ENCODE measurements around the gene PCSK6.

Gene PCSK6

DNA sequence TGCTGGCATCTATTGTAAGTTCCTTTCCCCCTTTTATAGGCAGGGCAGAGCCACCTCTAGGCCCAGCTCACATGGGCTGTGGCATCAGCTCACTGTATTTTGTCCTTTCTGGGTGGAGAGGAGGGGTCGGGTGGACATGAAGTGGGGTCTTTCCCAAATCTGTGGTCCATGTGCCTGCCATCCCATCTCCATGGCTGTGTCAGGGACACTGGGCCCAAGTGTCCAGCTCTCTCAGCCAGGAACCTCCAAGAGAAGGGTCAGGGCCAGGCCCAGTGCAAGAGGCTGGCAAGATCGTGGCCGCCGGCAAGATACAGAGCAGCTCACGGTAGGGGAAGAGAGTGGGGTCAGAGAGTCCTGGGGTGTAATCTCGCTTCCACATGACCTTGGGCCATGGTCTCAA, 85.3 kb downstream of the PCSK6 start:
- TF ChIP-seq NFIC (IDR thresholded peaks at IDR 0.05) (no peak), MAX (IDR thresholded peaks at IDR 0.05) (no peak), FOXM1 (IDR thresholded peaks at IDR 0.05; ENCODE audit: borderline replicate concordance, low read depth) (no peak), YY1 (IDR thresholded peaks at IDR 0.05; ENCODE audit: low read depth) (no peak), RAD21 (IDR thresholded peaks at IDR 0.05; ENCODE audit: low read depth) (no peak)

DNA sequence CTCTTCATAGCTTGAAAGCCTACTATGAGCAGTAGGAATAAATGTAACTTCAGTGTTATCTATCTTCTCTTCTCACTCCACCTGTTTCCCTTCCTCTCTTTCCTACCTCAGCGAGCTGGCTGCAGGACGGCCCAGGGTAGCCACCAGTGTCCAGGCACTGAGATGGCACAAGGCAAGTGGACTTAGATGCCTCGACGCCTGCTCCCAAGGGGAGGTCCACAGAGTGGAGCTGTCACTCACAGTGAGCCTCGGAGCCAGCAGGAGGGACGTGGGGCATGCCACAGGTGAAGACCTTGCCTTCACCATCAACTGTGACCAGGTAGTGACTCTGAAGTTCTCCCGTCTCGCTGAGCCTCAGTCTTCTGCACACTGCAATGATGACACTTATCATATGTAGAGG, 88.2 kb downstream of the PCSK6 start:
- TF ChIP-seq FOXM1 (IDR thresholded peaks at IDR 0.05; ENCODE audit: borderline replicate concordance, low read depth) (no peak), EGR1 (IDR thresholded peaks at IDR 0.05) (no peak)
- TF ChIP-seq, protein P1, sequence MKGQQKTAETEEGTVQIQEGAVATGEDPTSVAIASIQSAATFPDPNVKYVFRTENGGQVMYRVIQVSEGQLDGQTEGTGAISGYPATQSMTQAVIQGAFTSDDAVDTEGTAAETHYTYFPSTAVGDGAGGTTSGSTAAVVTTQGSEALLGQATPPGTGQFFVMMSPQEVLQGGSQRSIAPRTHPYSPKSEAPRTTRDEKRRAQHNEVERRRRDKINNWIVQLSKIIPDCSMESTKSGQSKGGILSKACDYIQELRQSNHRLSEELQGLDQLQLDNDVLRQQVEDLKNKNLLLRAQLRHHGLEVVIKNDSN (IDR thresholded peaks at IDR 0.05) = no peak

GRCh38 chr15:101399431-101399830, 90.1 kb downstream of the PCSK6 start:
- no peak for TF ChIP-seq CREB1 (IDR thresholded peaks at IDR 0.05; ENCODE audit: low read depth)
- no peak for TF ChIP-seq RAD21 (IDR thresholded peaks at IDR 0.05; ENCODE audit: low read depth)
- no peak for TF ChIP-seq FOXM1 (IDR thresholded peaks at IDR 0.05; ENCODE audit: borderline replicate concordance, low read depth)
- TF ChIP-seq NFIC (IDR thresholded peaks at IDR 0.05) = no peak
- no peak for TF ChIP-seq ZBTB7A (IDR thresholded peaks at IDR 0.05; ENCODE audit: low read depth)
- no peak for TF ChIP-seq YY1 (IDR thresholded peaks at IDR 0.05; ENCODE audit: low read depth)
- TF ChIP-seq TEAD4 (IDR thresholded peaks at IDR 0.05) = no peak
- TF ChIP-seq TCF12 (IDR thresholded peaks at IDR 0.05; ENCODE audit: low read depth) = no peak
- TF ChIP-seq, protein P1 (IDR thresholded peaks at IDR 0.05) = no peak
- TF ChIP-seq, protein P2, sequence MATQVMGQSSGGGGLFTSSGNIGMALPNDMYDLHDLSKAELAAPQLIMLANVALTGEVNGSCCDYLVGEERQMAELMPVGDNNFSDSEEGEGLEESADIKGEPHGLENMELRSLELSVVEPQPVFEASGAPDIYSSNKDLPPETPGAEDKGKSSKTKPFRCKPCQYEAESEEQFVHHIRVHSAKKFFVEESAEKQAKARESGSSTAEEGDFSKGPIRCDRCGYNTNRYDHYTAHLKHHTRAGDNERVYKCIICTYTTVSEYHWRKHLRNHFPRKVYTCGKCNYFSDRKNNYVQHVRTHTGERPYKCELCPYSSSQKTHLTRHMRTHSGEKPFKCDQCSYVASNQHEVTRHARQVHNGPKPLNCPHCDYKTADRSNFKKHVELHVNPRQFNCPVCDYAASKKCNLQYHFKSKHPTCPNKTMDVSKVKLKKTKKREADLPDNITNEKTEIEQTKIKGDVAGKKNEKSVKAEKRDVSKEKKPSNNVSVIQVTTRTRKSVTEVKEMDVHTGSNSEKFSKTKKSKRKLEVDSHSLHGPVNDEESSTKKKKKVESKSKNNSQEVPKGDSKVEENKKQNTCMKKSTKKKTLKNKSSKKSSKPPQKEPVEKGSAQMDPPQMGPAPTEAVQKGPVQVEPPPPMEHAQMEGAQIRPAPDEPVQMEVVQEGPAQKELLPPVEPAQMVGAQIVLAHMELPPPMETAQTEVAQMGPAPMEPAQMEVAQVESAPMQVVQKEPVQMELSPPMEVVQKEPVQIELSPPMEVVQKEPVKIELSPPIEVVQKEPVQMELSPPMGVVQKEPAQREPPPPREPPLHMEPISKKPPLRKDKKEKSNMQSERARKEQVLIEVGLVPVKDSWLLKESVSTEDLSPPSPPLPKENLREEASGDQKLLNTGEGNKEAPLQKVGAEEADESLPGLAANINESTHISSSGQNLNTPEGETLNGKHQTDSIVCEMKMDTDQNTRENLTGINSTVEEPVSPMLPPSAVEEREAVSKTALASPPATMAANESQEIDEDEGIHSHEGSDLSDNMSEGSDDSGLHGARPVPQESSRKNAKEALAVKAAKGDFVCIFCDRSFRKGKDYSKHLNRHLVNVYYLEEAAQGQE (IDR thresholded peaks at IDR 0.05; ENCODE audit: low read depth) = no peak
- TF ChIP-seq MAX (IDR thresholded peaks at IDR 0.05) = no peak
- TF ChIP-seq EP300 (IDR thresholded peaks at IDR 0.05; ENCODE audit: borderline replicate concordance) = no peak
- no peak for TF ChIP-seq TAF1 (IDR thresholded peaks at IDR 0.05; ENCODE audit: low read depth)
- no peak for TF ChIP-seq CEBPB (IDR thresholded peaks at IDR 0.05)
- TF ChIP-seq EGR1 (IDR thresholded peaks at IDR 0.05) = no peak

DNA sequence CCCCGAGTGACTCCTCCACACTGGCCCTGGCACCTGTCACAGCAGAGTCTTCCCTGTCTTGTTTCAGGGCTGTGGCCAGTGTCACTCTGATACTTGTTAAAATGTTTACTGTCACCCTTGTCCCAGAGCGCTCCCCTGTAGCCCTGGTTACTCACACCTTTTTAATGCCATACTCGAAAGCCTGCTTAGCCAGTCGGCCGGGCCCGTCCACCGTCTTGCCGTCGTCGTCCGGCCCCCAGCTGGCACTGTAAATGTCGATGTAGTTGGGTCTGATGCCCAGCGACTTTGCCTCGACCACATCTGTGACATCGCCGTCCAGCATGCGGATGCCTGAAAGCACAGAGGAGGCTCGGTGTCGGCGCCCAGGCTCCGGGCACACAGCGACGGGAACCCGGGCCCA, 91.3 kb downstream of the PCSK6 start:
- TF ChIP-seq EP300 (IDR thresholded peaks at IDR 0.05; ENCODE audit: borderline replicate concordance) (no peak), MAX (IDR thresholded peaks at IDR 0.05) (no peak), TCF12 (IDR thresholded peaks at IDR 0.05; ENCODE audit: low read depth) (no peak), RAD21 (IDR thresholded peaks at IDR 0.05; ENCODE audit: low read depth) (no peak), NFIC (IDR thresholded peaks at IDR 0.05) (no peak), EGR1 (IDR thresholded peaks at IDR 0.05) (no peak), YY1 (IDR thresholded peaks at IDR 0.05; ENCODE audit: low read depth) (no peak), FOXM1 (IDR thresholded peaks at IDR 0.05; ENCODE audit: borderline replicate concordance, low read depth) (no peak), CEBPB (IDR thresholded peaks at IDR 0.05) (no peak), TEAD4 (IDR thresholded peaks at IDR 0.05) (no peak)
- TF ChIP-seq, protein P1 (IDR thresholded peaks at IDR 0.05) = no peak
- TF ChIP-seq, protein P2 (IDR thresholded peaks at IDR 0.05; ENCODE audit: low read depth) = no peak

DNA sequence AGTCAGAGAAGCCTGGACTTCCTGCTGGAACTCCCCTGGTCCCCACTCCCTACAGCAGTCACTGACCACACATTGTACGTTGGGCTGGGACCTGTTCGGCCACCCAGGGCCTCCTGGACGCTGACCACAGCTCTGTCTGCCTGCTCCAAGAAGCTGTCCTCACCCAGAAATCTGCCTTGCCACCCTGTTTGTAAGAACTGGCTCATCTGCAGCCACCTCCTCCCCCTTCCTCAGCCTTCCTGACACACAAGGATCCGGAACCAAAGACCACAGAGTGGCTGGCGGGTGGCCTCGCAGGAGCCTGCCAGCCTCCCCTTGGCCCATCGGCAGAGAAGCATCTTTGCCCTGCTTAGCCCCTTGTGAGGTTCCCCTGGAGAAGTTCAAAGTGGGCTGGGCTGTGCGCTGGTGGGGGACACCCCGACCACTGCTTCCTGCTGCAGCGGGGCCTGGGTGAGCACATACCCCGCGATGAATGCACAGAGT, 91.9 kb downstream of the PCSK6 start:
- TF ChIP-seq RAD21 (IDR thresholded peaks at IDR 0.05; ENCODE audit: low read depth) (no peak), TEAD4 (IDR thresholded peaks at IDR 0.05) (no peak), CEBPB (IDR thresholded peaks at IDR 0.05) (no peak), MAX (IDR thresholded peaks at IDR 0.05) (no peak), ZBTB7A (IDR thresholded peaks at IDR 0.05; ENCODE audit: low read depth) (no peak), TCF12 (IDR thresholded peaks at IDR 0.05; ENCODE audit: low read depth) (no peak), EGR1 (IDR thresholded peaks at IDR 0.05) (no peak), CREB1 (IDR thresholded peaks at IDR 0.05; ENCODE audit: low read depth) (no peak), NFIC (IDR thresholded peaks at IDR 0.05) (no peak), FOXM1 (IDR thresholded peaks at IDR 0.05; ENCODE audit: borderline replicate concordance, low read depth) (no peak), EP300 (IDR thresholded peaks at IDR 0.05; ENCODE audit: borderline replicate concordance) (no peak), YY1 (IDR thresholded peaks at IDR 0.05; ENCODE audit: low read depth) (no peak), TAF1 (IDR thresholded peaks at IDR 0.05; ENCODE audit: low read depth) (no peak)
- TF ChIP-seq, protein P1 (IDR thresholded peaks at IDR 0.05) = no peak
- TF ChIP-seq, protein P2 (IDR thresholded peaks at IDR 0.05; ENCODE audit: low read depth) = no peak

Measured in Ishikawa (cell line).